Hindlimb muscle (tissue), 1 donor: ENCODE measurements around the gene KLF9. TPM values are rescaled to one million over a fixed set of nuclear protein-coding genes. Genes with fewer than 3 reads are reported as not detected.
"Not testable (repeated sequence)": the region's sequence is repeated elsewhere in the genome, so short reads cannot be mapped to it uniquely, and the experiment has no call there.

Experiments used
- DNase-seq: peaks from one replicate; pipeline ENCODE4 v3.0.0-alpha.2; 2013
- polyA plus RNA-seq: library from polyadenylated mRNA; unstranded; fragments of 120-200 nt; gene quantifications from one replicate; pipeline ENCODE4 v1.2.1, GENCODE V29; 2013; ENCODE audit not compliant: insufficient read length

The KLF9 gene
- polyA plus RNA-seq, 1 donor = 2.0 TPM

GRCh38 chr9:70403618-70404025 is 10.8 kb downstream of the KLF9 start:
- no peak for DNase-seq

- DNase-seq = no peak
These were observed 11.3 kb downstream of the KLF9 start for GRCh38 chr9:70403166-70403565.

DNA sequence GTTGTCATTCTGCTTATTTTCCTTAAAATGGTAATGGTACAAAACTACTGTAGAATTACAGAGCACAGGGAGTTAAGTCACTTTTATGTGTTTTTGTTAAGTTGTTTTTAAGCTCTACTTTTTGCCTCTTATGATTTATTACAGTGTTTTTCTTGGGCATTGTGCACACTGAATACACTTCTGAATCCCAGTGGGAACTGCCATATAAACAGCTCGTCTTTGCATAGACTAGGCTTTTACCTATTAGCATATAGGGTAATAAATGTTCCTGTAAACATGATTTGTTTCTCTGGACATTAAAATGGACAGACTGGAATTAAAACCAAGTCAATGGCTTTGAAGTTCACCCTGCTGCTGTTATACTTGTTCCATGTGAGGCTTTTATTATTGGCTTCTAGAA is 12.2 kb downstream of the KLF9 start:
- DNase-seq = no peak

DNA sequence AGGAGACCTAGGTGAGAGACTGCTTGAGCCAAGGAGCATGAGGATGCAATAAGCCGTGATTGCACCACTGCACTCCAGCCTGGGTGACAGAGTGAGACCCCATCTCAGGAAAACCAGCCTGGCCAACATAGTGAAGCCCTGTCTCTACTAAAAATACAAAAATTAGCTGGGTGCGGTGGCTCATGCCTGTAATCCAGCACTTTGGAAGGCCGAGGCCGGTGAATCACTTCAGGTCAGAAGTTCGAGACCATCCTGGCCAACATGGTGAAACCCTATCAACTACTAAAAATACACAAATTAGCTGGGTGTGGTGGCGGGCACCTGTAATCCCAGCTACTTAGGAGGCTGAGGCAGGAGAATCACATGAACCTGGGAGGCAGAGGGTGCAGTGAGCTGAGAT is 13.2 kb downstream of the KLF9 start:
- DNase-seq = not testable (repeated sequence)

DNA sequence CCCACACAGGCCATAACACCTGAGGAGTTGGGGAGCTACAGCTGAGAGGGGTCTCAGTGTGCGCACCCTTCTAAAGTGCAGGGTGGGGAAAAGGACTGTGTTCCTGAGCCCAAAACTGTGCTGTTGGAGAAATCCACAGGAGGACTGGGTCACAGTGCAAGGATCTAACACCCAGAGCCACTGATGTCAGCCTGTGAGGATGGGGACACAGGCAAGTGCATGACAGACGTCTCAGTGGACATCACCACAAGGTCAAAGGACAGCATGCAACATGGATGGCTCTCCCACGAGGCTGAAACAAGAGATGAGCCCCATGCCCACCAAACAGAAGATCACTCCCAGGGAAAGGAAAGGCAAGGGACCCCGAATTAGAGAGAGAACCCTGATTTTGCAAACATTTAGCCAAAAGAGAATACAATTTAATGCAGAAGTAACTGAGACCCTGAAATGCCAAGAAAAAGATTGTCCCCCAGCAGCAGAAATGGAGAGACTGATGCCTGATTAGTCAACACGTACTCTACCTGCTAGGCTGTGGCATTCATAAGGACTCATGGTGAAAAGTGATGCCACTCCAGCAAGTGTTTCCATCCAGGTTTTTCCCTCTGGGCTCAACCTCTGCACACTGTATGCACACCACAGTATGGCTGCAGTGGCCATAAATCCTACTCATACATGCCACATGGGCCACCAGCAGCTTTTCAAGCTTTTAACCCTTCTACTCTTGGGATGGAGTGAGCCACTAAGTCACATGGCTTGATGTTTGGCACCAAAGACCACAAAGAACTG is 14.2 kb downstream of the KLF9 start:
- DNase-seq = no peak

DNA sequence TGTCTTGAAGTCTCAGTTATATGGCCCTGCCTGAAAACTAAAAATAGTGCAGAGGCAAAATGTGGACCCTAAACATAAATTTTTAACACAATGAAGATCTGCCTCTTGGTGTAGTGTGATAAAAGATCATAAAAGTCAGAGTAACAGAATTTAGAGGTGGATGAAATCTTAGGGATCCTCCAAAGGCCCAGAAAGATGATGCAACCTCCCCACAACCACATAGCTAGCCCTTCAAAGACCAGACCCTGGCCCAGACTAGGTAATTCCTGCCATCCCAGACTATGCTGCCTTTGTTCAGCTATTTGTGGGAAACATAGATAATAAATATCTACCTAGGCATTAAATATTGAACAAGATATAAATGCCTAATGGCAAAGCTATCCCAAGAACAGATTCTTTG is 15.3 kb downstream of the KLF9 start:
- no peak for DNase-seq

DNA sequence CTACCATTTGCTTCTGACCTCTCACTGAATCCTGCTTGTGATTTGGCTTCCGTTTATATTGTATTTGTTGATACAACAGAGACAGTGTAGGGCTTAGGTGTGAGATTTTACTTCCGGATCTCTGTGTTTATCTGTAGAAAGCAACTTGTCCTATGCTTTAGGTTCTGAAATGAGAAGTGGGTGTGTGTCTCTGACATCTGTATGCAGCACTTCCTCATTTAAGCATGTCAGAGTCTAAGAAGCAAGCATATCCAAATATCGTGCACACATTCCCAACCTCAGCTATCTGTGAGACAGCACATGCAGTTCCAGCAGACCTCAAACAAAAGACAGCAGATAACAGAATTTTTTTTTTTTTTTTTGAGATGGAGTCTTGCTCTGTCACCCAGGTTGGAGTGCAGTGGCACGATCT is 16.3 kb downstream of the KLF9 start:
- DNase-seq = no peak

DNA sequence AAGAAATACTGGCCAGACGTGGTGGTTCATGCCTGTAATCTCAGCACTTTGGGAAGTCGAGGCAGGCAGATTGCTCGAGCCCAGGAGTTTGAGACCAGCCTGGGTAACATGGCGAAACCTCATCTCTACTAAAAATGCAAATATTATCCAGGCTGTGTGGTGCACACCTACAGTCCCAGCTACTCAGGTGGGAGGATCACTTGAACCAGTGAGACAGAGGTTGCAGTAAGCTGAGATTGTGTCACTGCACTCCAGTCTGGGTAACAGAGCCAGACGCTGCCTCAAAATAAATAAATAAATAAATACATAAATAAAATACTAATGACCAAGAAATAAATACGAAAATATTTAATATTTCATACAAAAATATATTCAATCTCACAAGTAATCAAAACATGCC is 18.8 kb downstream of the KLF9 start:
- no peak for DNase-seq

- no peak for DNase-seq
These were observed 21.6 kb downstream of the KLF9 start for GRCh38 chr9:70392850-70393249.

DNA sequence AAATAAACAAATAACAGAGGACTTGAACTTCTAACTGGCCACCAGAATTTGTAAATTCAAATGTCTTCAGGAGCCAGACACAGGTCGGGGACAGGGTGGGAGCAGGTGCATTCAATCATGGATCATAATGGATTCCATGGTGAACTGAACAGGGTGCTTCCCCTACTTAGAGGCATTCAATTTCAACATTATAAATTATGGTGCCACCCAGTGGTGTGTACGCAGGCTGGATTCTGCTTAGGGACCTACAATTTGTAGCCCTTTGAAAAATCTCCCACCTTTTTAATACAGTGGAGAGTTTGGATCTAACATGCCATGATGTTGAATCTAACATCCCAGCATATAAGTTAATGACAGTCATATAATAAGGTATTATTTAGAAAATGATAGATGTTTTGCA is 22.3 kb downstream of the KLF9 start:
- no peak for DNase-seq

GRCh38 chr9:70390933-70391341 is 23.5 kb downstream of the KLF9 start:
- no peak for DNase-seq

GRCh38 chr9:70389621-70390266 is 24.7 kb downstream of the KLF9 start:
- DNase-seq = no peak

- DNase-seq = no peak
These were observed 25.3 kb downstream of the KLF9 start for GRCh38 chr9:70389188-70389587.

- DNase-seq = no peak
These were observed 26.8 kb downstream of the KLF9 start for GRCh38 chr9:70387663-70388062.

GRCh38 chr9:70385426-70385825 is 29.0 kb downstream of the KLF9 start:
- no peak for DNase-seq

GRCh38 chr9:70382709-70383605 is 31.5 kb downstream of the KLF9 start:
- no peak for DNase-seq

DNA sequence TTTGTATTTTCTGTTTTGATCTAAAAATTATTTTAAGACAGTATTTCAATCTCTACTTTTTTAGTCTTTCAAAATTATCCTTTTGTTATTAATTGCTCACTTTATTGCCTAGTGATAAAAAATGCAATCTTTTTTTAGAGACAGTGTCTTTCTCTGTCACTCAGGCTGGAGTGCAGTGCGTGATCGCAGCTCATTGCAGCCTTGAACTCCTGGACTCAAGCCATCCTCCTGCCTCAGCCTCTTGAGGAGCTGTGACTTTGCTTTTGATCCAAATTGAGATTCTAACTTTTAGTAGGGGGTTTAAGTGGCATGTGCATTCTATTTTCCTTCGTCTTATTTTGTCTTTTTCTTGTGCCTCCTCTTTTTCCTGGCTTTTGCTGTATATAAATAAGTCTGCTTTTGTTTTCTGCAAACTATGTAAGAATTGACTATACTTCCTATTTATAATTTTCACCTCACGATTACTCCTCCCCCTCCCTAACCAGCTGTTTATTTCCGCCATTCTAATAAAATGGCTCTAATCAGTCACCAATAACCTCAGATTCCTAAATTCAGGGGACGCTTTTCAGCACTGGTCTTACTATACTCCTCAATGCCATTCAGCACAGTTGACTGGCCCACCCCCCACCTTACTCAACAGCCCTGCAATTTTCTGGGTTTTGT is 32.3 kb downstream of the KLF9 start:
- no peak for DNase-seq

DNA sequence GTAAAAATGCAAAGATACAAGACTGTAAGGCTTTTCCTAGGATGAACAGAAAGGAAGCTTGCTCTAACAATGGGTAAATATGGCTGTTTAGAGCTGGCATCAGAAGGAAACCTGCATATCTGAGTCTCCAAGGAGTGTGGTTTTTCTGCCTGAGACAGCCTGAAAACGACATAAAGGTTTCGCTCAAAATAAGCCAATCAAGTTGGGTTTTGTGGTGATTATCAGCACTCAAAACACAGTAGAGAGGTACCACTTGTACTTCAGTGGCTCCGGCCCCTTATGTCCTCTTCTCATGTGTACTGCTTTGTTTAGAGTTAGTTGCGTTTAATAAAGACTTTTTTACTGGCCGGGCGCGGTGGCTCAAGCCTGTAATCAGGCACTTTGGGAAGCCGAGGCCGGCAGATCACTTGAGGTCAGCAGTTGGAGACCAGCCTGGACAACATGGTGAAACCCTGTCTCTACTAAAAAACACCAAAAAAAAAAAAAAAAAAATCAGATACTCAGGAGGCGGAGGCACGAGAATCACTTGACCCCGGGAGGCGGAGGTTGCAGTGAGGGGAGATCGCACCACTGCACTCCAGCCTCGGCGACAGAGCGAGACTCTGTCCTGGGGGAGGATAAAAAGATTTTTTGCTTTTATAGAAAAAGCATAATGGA is 39.4 kb downstream of the KLF9 start:
- no peak for DNase-seq

DNA sequence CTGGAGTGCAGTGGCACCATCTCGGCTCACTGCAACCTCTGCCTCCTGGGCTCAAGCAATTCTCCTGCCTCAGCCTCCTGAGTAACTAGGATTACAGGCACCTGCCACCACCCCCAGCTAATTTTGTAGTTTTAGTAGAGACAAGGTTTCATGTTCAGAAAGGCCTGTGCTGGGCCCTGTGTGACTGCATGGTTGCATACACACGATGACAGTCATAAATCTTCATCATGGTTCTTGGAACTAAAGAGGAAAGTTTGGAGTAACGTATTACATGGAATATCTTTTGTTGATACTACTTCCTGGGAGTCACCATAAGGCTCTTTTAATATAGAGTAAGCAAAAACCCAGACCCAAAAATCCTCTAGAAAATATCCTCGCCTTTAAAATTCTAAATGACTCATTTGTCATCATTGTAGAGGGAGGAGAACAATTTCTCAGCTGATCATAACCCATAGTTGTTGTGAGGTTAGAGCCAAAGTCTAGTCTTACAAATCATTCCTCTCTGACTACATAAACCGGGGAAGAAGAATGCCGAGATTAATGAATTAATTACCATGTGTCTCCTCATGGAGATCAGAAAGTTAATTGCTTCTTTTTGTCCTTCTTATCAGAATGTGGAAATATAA is 47.0 kb downstream of the KLF9 start:
- DNase-seq = no peak

- DNase-seq = no peak
These were observed 50.7 kb downstream of the KLF9 start for GRCh38 chr9:70363760-70364159.

DNA sequence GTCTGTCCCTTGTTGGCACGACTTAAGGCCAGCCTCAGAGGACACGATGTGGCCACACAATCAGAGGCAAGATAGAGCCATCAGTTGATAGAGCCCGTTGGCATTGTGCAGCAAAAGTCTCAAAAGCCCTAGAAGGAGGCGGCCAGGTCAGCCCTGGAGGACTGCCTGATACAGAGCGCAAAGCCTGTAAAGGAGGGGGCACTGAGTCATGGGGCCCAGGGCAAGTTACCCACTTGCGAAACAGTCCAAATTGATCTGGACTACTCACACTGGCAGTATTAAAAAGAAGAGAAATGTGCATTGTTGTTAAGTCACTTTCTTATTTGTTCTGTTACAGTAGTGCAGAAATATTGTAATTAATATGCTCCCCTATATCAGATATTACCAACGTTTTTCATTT is 51.5 kb downstream of the KLF9 start:
- DNase-seq = no peak

DNA sequence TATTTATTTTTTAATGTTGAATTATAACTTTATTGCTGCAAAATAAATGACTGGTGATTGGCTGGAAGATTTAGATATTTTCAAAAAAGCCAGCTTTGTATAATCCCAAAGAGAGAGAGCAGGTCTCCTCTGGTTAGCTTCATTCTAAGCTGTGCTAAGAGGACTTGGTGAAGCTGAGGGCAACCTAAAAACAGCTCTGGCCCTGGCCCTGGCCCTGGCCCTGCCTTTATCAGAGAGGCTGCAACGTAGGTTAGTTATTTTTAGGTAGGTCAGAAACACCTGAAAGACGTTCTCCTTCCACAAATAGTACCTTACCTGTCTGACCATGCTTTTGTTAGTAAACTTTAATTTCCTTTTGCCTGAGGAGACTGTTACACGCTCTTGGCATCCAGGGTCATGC is 58.7 kb downstream of the KLF9 start:
- DNase-seq = no peak
